Measurements from ENCODE around the gene KCNJ9.

Gene KCNJ9

DNA sequence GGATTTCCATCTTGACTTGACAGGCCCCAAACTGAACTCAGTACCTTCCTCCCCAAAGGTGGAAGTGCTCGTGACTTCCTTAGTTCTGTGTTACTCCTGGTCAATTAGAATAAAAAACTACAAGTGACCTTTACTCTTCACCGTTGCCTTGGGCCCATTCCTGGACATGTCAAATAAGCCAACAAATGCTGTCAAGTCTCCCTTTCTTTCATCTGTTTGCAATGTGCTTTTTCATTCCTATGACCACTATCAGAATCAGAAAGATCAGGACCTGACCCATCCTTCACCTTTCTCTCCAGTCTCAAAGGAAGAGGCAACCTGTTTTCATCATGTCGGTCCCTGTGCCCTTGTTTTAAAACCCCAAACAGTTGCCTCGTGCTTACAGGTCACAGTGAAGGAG, 6.5 kb upstream of the KCNJ9 start:
- Histone ChIP-seq H3K27ac (no peak overlapping the region), H3K27me3 (ENCODE audit: insufficient read depth, low read depth) (peaks cover 6% of the 10 kb centered on the region; the same call in 1 of the 2 replicates), H4K20me1 (ENCODE audit: insufficient read depth) (no peaks in the 10 kb centered on the region), H3K4me1 (ENCODE audit: low read depth, poor library complexity, severe bottlenecking) (peaks cover 40% of the 10 kb centered on the region), H3K36me3 (ENCODE audit: insufficient read depth) (no peaks in the 10 kb centered on the region), H3K9ac (no peak overlapping the region), H3K4me3 (IDR thresholded peaks at IDR 0.05; ENCODE audit: insufficient read depth, low read depth, low read length) (no peak overlapping the region), H2AFZ (ENCODE audit: low read depth) (no peak overlapping the region), H3K4me2 (no peak overlapping the region), H3K79me2 (ENCODE audit: insufficient read depth, low read depth) (no peaks in the 10 kb centered on the region)
- TF ChIP-seq, protein P1, sequence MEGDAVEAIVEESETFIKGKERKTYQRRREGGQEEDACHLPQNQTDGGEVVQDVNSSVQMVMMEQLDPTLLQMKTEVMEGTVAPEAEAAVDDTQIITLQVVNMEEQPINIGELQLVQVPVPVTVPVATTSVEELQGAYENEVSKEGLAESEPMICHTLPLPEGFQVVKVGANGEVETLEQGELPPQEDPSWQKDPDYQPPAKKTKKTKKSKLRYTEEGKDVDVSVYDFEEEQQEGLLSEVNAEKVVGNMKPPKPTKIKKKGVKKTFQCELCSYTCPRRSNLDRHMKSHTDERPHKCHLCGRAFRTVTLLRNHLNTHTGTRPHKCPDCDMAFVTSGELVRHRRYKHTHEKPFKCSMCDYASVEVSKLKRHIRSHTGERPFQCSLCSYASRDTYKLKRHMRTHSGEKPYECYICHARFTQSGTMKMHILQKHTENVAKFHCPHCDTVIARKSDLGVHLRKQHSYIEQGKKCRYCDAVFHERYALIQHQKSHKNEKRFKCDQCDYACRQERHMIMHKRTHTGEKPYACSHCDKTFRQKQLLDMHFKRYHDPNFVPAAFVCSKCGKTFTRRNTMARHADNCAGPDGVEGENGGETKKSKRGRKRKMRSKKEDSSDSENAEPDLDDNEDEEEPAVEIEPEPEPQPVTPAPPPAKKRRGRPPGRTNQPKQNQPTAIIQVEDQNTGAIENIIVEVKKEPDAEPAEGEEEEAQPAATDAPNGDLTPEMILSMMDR (conservative IDR thresholded peaks at IDR 0.05; ENCODE audit: low read depth, low read length) = no peak

DNA sequence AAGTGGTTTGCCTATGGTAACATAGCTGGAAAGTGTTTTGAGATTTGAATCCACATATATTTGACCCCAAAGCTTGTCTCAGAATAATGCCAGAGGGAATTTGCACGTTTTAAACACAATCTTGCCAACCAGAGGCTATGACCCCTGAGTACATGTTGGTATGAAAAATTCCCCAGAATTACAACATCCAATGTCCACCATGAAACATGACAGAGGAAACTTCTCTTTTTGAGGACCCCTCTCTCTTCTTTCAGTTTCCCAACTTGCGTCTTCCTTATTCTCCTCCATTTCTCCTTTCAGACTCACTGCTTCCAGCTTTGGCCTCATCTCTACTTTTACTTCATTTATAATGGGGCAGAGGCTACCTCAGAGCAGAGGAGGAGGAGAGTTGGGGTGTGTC, 5.5 kb upstream of the KCNJ9 start:
- Histone ChIP-seq H3K9ac (no peak overlapping the region), H3K36me3 (ENCODE audit: insufficient read depth) (no peaks in the 10 kb centered on the region), H3K4me3 (IDR thresholded peaks at IDR 0.05; ENCODE audit: insufficient read depth, low read depth, low read length) (no peak overlapping the region), H4K20me1 (ENCODE audit: insufficient read depth) (no peaks in the 10 kb centered on the region), H3K27me3 (ENCODE audit: insufficient read depth, low read depth) (peaks cover 15% of the 10 kb centered on the region; the same call in 1 of the 2 replicates), H3K4me1 (ENCODE audit: low read depth, poor library complexity, severe bottlenecking) (peaks cover 46% of the 10 kb centered on the region), H3K79me2 (ENCODE audit: insufficient read depth, low read depth) (no peaks in the 10 kb centered on the region), H2AFZ (ENCODE audit: low read depth) (no peak overlapping the region), H3K27ac (no peak overlapping the region), H3K4me2 (no peak overlapping the region)
- TF ChIP-seq, protein P1 (conservative IDR thresholded peaks at IDR 0.05; ENCODE audit: low read depth, low read length) = no peak

DNA sequence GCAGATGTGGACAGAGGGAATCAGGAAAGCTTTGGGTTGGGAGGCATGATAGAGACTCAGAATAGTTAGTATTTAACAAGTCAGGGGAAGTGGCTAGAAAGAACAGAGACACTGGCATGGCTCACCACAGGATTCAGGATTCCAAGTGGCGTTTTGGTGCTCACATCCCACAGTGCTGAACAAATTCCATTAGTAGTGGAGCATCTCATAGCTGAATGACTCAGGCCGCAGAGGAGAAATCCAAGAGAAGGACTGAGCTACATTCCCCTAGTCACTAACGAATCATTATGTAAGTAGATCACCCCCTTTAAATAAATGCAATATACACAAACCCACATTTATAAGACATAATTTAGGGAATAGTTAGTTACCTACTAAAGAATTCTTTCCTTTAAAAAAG, 5.0 kb upstream of the KCNJ9 start:
- TF ChIP-seq, protein P1 (conservative IDR thresholded peaks at IDR 0.05; ENCODE audit: low read depth, low read length) = no peak
- Histone ChIP-seq H3K27me3 (ENCODE audit: insufficient read depth, low read depth) (peaks cover 20% of the 10 kb centered on the region; the same call in 1 of the 2 replicates), H3K79me2 (ENCODE audit: insufficient read depth, low read depth) (no peaks in the 10 kb centered on the region), H4K20me1 (ENCODE audit: insufficient read depth) (no peaks in the 10 kb centered on the region), H3K4me1 (ENCODE audit: low read depth, poor library complexity, severe bottlenecking) (peaks cover 46% of the 10 kb centered on the region), H3K27ac (no peak overlapping the region), H3K4me3 (IDR thresholded peaks at IDR 0.05; ENCODE audit: insufficient read depth, low read depth, low read length) (no peak overlapping the region), H3K9ac (no peak overlapping the region), H3K4me2 (no peak overlapping the region), H2AFZ (ENCODE audit: low read depth) (no peak overlapping the region), H3K36me3 (ENCODE audit: insufficient read depth) (no peaks in the 10 kb centered on the region)

DNA sequence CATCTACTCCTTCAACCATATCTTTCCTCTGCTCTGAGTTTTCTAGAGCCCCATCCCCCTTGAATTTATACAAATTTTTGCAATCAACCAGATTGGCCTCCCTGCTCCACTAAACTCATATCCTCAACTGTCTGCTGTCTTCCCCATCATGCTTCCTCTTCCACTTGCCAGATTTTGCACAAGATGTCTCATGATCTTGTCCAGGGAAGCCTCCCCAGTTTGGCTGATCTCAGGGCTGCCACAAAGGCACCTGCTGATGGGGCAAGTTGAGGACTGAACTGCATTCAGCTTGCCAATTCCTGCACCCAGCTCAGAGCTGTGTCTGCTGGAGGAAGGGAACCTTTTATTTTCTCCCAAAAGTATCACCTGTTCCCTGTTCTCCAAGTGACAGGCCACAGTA, 3.9 kb upstream of the KCNJ9 start:
- Histone ChIP-seq H3K4me2 (no peak overlapping the region), H3K4me1 (ENCODE audit: low read depth, poor library complexity, severe bottlenecking) (peaks cover 35% of the 10 kb centered on the region), H3K9ac (no peak overlapping the region), H4K20me1 (ENCODE audit: insufficient read depth) (no peaks in the 10 kb centered on the region), H3K27me3 (ENCODE audit: insufficient read depth, low read depth) (peaks cover 30% of the 10 kb centered on the region; the same call in 1 of the 2 replicates), H3K4me3 (IDR thresholded peaks at IDR 0.05; ENCODE audit: insufficient read depth, low read depth, low read length) (no peak overlapping the region), H3K79me2 (ENCODE audit: insufficient read depth, low read depth) (no peaks in the 10 kb centered on the region), H3K27ac (no peak overlapping the region), H2AFZ (ENCODE audit: low read depth) (no peak overlapping the region), H3K36me3 (ENCODE audit: insufficient read depth) (no peaks in the 10 kb centered on the region)
- TF ChIP-seq, protein P1 (conservative IDR thresholded peaks at IDR 0.05; ENCODE audit: low read depth, low read length) = no peak

All from KMS-11 (cell line).